GM18508 (cell line): ENCODE results near the gene FBXW11.
"Not testable (repeated sequence)": the region's sequence is repeated elsewhere in the genome, so short reads cannot be mapped to it uniquely, and the experiment has no call there.

Experiments
- ATAC-seq: cut with Tn5 transposase; IDR thresholded peaks from one replicate; pipeline ENCODE4 v1.9.1; 2021; ENCODE audit warnings: moderate number of reproducible peaks; ENCODE audit not compliant: insufficient read depth, unreplicated experiment

Gene FBXW11

GRCh38 chr5:172020110-172020786, 13.8 kb upstream of the FBXW11 start:
- ATAC-seq: not testable (repeated sequence)

DNA sequence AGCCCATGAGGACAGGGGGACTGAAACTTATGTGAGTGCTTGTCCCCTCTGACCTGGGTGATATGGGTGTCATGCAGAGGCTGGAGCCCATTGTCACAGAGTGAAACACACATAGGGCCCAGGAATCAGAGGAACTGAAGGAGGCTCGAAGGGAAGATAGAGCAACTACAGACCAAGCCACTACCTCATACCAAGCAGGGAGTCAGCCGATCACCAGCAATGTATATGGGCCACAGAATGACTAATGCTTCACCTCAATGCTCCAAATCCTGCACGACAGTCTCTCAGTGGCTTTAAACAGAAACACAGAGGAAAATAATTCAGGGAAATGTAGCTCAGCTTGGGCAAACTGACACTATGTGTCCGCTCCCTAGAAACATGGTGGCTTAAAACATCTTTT, 8.9 kb upstream of the FBXW11 start:
- no peak for ATAC-seq

DNA sequence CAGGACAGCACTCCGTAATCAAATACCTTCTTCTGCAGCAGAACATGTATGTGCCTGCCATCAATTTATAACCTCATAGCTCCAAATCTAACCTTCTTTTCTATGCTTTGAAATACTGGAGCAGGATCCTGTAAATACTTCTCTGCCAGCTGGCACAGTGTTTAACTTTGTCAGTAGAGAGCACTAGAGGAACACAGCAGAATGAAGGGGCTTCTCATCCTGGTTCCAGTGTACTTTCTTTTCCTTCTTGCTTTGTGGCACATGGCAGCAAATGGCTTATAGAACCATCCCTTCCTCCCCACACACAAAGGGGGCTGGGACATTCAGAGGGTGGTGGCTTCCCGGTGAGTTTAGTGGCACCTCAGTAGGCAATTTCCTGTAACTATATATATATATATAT, 3.8 kb upstream of the FBXW11 start:
- no peak for ATAC-seq

DNA sequence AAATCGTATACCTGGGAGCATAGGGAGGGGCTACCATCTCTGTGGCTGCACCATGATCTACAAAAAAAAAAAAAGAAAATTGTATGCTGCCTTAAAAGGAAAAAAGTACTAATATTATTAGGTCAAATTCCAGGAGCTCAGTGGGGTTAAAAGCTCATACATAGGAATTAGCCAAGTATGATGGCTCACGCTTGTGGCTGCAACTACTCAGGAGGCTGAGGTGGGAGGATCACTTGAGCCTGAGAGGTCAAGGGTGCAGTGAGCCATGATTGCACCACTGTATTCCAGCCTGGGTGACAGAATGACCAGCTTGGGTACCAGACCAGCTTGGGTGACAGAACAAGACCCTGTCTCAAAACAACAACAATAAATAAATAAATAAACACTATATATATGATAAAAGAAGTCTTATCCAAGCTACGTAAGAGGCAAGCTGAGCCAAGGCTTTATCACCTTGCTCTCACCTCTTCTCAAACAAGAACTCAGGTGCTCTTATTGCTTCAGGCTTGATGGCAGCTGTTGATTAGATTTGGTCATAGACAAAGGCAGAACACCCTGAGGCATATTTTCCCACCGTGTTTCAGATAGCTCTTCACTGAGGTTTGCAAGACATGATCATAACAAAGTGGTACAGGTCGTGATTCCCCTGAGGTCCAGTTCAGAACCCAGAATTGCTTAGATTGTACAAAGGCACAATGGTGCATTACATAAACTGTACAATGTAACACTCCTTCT, 3.3 kb upstream of the FBXW11 start:
- no peak for ATAC-seq

GRCh38 chr5:172008689-172009141, 2.3 kb upstream of the FBXW11 start:
- no peak for ATAC-seq

- no peak for ATAC-seq
These were observed 1.6 kb upstream of the FBXW11 start for GRCh38 chr5:172008111-172008455.

- ATAC-seq: no peak
These were observed 1.0 kb upstream of the FBXW11 start for GRCh38 chr5:172007175-172008110.

- ATAC-seq: no peak
These were observed 624 bp downstream of the FBXW11 start for GRCh38 chr5:172005708-172006320.

GRCh38 chr5:172004824-172005237, 1.6 kb downstream of the FBXW11 start:
- ATAC-seq: no peak

GRCh38 chr5:172003746-172004145, 2.7 kb downstream of the FBXW11 start:
- ATAC-seq: no peak

DNA sequence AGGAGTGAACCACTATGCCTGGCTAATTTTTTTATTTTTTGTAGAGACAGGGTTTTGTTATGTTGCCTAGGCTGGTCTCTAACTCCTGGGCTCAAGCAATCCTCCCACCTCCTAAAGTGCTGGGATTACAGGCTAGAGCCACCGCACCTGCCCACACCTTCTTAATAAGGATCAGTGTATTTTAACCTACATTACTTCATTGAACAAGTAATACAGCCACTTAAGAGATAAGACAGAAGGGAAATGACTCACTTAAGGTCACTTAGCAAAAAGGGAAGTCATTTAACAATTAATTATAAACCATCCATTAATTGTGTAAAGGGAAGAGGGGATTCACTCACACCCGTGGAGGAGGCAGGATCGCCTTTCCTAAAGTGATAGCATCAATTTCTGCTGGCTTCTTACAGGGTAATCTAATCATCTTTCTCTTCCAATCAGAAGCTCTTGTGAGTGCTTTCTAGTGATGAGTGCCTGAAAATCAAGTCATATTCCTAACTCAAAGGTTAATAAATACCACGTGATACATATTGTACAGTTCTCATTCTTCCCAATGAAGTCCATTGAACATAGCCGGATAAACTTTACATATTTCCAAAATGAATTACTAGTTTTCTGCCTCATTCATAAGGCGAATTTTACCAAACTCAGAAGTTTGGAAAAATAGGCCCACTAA, 3.5 kb downstream of the FBXW11 start:
- no peak for ATAC-seq

DNA sequence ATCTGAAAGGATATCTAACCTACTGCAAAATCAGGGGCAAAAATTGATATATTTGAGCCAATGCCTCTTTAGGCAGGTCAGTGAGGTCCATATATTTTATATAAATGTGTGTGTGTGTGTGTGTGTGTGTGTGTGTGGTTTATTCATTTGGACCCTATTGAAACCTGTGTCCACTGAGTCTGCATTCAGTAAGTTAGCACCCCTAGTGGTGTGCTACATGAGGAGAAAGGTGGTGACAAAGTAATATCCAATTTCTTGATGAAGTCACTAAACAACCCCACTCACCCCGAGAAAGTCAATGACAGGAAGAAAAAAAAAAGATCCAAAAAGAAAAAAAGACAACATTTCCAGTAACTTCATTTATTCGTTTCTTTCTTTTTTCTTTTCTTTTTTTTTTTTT, 4.1 kb downstream of the FBXW11 start:
- ATAC-seq: no peak

DNA sequence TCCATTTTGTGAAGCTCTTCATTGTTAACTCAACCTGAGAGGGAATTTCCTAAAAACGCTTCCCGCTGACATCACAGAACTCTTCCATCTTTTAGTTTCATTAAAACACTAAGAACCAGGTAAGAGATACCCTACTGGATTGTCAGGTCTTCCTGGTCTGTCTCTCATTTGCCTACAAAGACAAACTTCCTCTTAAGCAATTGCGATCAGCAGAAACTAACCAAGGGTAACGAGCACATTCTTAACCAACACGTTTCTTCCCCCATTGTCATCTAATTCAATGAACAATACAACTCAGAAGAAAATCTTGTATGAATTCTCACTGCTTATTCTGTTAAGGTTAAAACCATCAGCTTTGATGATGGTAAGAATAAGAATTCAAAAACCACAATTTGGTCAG, 6.6 kb downstream of the FBXW11 start:
- no peak for ATAC-seq

GRCh38 chr5:171999100-171999499, 7.3 kb downstream of the FBXW11 start:
- no peak for ATAC-seq

- ATAC-seq: no peak
These were observed 9.4 kb downstream of the FBXW11 start for GRCh38 chr5:171997011-171997410.

DNA sequence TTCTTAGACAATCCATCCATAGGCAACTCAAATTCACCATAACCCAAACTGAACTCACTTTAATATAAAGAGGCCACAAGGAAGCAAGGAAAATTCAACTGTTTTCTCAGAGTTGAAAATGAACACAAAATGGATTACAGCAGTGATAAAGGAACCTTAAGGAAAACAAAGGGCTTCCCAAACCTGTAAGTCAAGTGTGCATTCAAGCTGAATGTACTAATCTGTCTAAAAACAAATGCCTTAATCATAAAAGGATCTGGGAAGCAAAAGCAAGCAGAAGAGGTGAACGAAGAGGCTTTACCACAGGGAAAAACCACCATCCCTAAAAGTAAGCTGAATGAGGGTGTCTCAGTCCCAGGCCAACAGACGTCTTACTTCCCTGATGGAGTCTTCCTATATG, 13.6 kb downstream of the FBXW11 start:
- no peak for ATAC-seq

GRCh38 chr5:171992305-171992704, 14.1 kb downstream of the FBXW11 start:
- ATAC-seq: no peak

GRCh38 chr5:171990713-171991015, 15.8 kb downstream of the FBXW11 start:
- ATAC-seq: no peak

GRCh38 chr5:171989946-171990712, 16.3 kb downstream of the FBXW11 start:
- ATAC-seq: no peak
